ENCODE data around the gene TBL1X. TPM values are rescaled to one million over a fixed set of nuclear protein-coding genes. Genes with fewer than 3 reads are reported as not detected.

The TBL1X gene
- total RNA-seq, 1 experiment from 2014 or later, result 14.6 TPM

GRCh38 chrX:9566150-9566621 is 101.3 kb downstream of the TBL1X start:
- in situ Hi-C loops (cut with HindIII; ENCODE audit: low pct_unique_long_range_greater_than_20kb, low sequenced_read_pairs) (no loop called here), intact Hi-C loops (cut with micrococcal nuclease; ENCODE audit: unreplicated experiment) (no loop called here)
- H3K27ac ChIP-seq (ENCODE audit: low read length), result no peak overlapping the region
- peaks cover 5% of the 10 kb centered on the region for H3K4me1 ChIP-seq (ENCODE audit: control insufficient read depth, insufficient read depth, low read length)
- no peaks in the 10 kb centered on the region for H3K9me3 ChIP-seq (ENCODE audit: control insufficient read depth, insufficient read depth, low read depth, low read length)
- no TSS peak for BruUV-seq (replicated peaks)
- no peak overlapping the region for H3K4me3 ChIP-seq (ENCODE audit: low read depth in 2 of 2, low read length in 2 of 2)
- no peaks in the 10 kb centered on the region for H3K36me3 ChIP-seq (ENCODE audit: control insufficient read depth, insufficient read depth, low read length)
- ATAC-seq (peak; percentile 86), DNase-seq (ENCODE audit: low read depth, low spot score) (no peak)
- ChIA-PET POLR2A (no interaction called here), CTCF (no interaction called here)
- TF ChIP-seq, protein P1, sequence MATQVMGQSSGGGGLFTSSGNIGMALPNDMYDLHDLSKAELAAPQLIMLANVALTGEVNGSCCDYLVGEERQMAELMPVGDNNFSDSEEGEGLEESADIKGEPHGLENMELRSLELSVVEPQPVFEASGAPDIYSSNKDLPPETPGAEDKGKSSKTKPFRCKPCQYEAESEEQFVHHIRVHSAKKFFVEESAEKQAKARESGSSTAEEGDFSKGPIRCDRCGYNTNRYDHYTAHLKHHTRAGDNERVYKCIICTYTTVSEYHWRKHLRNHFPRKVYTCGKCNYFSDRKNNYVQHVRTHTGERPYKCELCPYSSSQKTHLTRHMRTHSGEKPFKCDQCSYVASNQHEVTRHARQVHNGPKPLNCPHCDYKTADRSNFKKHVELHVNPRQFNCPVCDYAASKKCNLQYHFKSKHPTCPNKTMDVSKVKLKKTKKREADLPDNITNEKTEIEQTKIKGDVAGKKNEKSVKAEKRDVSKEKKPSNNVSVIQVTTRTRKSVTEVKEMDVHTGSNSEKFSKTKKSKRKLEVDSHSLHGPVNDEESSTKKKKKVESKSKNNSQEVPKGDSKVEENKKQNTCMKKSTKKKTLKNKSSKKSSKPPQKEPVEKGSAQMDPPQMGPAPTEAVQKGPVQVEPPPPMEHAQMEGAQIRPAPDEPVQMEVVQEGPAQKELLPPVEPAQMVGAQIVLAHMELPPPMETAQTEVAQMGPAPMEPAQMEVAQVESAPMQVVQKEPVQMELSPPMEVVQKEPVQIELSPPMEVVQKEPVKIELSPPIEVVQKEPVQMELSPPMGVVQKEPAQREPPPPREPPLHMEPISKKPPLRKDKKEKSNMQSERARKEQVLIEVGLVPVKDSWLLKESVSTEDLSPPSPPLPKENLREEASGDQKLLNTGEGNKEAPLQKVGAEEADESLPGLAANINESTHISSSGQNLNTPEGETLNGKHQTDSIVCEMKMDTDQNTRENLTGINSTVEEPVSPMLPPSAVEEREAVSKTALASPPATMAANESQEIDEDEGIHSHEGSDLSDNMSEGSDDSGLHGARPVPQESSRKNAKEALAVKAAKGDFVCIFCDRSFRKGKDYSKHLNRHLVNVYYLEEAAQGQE (IDR thresholded peaks at IDR 0.05; ENCODE audit: insufficient read depth in 1 of 2, low read depth in 2 of 2, low read length in 1 of 2), result no peak
- no peak for TF ChIP-seq POLR2AphosphoS5 (IDR thresholded peaks at IDR 0.05; ENCODE audit: low read depth, low read length)
- TF ChIP-seq TCF7L2 (IDR thresholded peaks at IDR 0.05; ENCODE audit: low read depth, low read length), result no peak
- TF ChIP-seq CTCF (IDR thresholded peaks at IDR 0.05), result no peak
- TF ChIP-seq SIN3A (IDR thresholded peaks at IDR 0.05; ENCODE audit: borderline replicate concordance, insufficient read depth, low read depth, low read length), result no peak
- H3K27me3 ChIP-seq (ENCODE audit: control insufficient read depth, insufficient read depth, low read length), result no peaks in the 10 kb centered on the region

DNA sequence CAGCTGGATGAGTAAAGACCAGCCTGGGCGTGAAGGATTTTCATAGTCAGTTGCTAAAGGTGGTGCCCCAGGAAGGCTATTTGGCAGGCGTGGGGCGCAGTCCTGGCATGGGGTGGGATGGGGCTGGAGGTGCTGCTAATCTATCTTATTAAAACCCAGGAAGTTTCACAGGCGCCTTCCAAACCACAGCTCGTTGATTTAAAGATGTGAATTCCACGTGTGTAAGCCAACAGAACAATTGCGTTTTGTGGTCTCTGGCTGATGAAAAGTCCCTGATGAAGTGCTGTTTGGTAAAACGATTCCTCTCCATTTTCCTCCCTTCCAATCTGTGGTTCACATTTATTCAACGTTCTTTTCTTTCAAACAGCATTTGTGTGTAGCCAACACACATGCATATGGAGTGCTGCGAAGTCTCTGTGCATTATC is 105.0 kb downstream of the TBL1X start:
- no peak for DNase-seq (ENCODE audit: low read depth, low spot score)
- ChIA-PET CTCF (no interaction called here), POLR2A (no interaction called here)
- TF ChIP-seq SIN3A (IDR thresholded peaks at IDR 0.05; ENCODE audit: borderline replicate concordance, insufficient read depth, low read depth, low read length) (no peak), CTCF (IDR thresholded peaks at IDR 0.05) (no peak)
- H3K27ac ChIP-seq (ENCODE audit: low read length), result no peak overlapping the region
- H3K27me3 ChIP-seq (ENCODE audit: control insufficient read depth, insufficient read depth, low read length), result no peaks in the 10 kb centered on the region
- H3K36me3 ChIP-seq (ENCODE audit: control insufficient read depth, insufficient read depth, low read length), result no peaks in the 10 kb centered on the region
- intact Hi-C loops (cut with micrococcal nuclease; ENCODE audit: unreplicated experiment), result no loop called here
- H3K9me3 ChIP-seq (ENCODE audit: control insufficient read depth, insufficient read depth, low read depth, low read length), result no peaks in the 10 kb centered on the region
- BruUV-seq (replicated peaks), result no TSS peak
- H3K4me3 ChIP-seq (ENCODE audit: low read depth in 2 of 2, low read length in 2 of 2), result no peak overlapping the region
- no peak for ATAC-seq
- in situ Hi-C loops (cut with HindIII; ENCODE audit: low pct_unique_long_range_greater_than_20kb, low sequenced_read_pairs), result no loop called here
- peaks cover 5% of the 10 kb centered on the region for H3K4me1 ChIP-seq (ENCODE audit: control insufficient read depth, insufficient read depth, low read length)
